Kidney (tissue), 14 donors: ENCODE results near the gene CAMTA1. TPM values are rescaled to one million over a fixed set of nuclear protein-coding genes. Genes with fewer than 3 reads are reported as not detected.

Source experiments
- DNase-seq, 5 donors: peaks; one replicate each; pipeline ENCODE4 v3.0.0-alpha.2; 2013 to 2020
- FAIRE-seq: peaks from 2 replicates; lab custom pipeline; 2012; peaks lifted over from hg19 to GRCh38; lab: Jason Lieb, UNC
- H3K27ac ChIP-seq, 2 donors: one replicate each; pipeline ENCODE4 v1.7.0; 2013; ENCODE audit warnings: low read depth in 2 of 2, low read length in 2 of 2, inconsistent platforms in 1 of 2
- H3K27me3 ChIP-seq: one replicate; pipeline ENCODE4 v1.7.1; 2013; ENCODE audit warnings: low read length, inconsistent platforms; ENCODE audit not compliant: control insufficient read depth, insufficient read depth
- H3K36me3 ChIP-seq, 3 donors: one replicate each; pipeline versions ENCODE4 v1.7.0 to v1.7.1; 2013; ENCODE audit warnings: low read length in 3 of 3, control low read depth in 1 of 3, inconsistent platforms in 1 of 3; ENCODE audit not compliant: insufficient read depth in 3 of 3, control insufficient read depth in 2 of 3
- H3K4me1 ChIP-seq, 3 donors: one replicate each; pipeline versions ENCODE4 v1.7.0 to v1.7.1; 2013; ENCODE audit warnings: low read length in 3 of 3, inconsistent platforms in 1 of 3, low read depth in 1 of 3; ENCODE audit not compliant: control insufficient read depth in 2 of 3, insufficient read depth in 2 of 3
- H3K4me3 ChIP-seq, 3 donors: one replicate each; pipeline versions ENCODE4 v1.7.0 to v1.8.1; 2013; ENCODE audit warnings: low read length in 3 of 3, control low read depth in 1 of 3, inconsistent platforms in 1 of 3
- H3K9ac ChIP-seq, 3 donors: one replicate each; pipeline versions ENCODE4 v1.7.0 to v1.7.1; 2013; ENCODE audit warnings: low read length in 3 of 3, control low read depth in 1 of 3, inconsistent platforms in 1 of 3
- H3K9me3 ChIP-seq, 3 donors: one replicate each; pipeline versions ENCODE4 v1.7.0 to v1.7.1; 2013; ENCODE audit warnings: low read length in 3 of 3, control low read depth in 1 of 3, inconsistent platforms in 1 of 3; ENCODE audit not compliant: control insufficient read depth in 2 of 3, insufficient read depth in 1 of 3
- CTCF ChIP-seq: IDR thresholded peaks from 3 replicates; pipeline ENCODE4 v1.5.1; 2012; ENCODE audit warnings: mild to moderate bottlenecking, moderate library complexity, borderline replicate concordance; ENCODE audit not compliant: insufficient read depth; ENCODE audit errors: extremely low read depth
- intact Hi-C: fragments of 100-400 bp; cut with DNase I; formaldehyde crosslinking; loops from one replicate; pipeline ENCODE4 v1.11.1; 2022
- polyA plus RNA-seq: library from polyadenylated mRNA; stranded (reverse); fragments of 350-450 nt; fragmentation: Illumina TruSeq; extraction: RNeasy Lipid Tissue Mini Kit (QIAGEN cat#74804); gene quantifications from one replicate; pipeline ENCODE4 v1.2.3, GENCODE V29; 2014; ENCODE audit warnings: low read depth, low replicate concordance; ENCODE audit not compliant: insufficient read depth
- total RNA-seq: library from RNA; stranded (reverse); fragmentation: NEBNext Ultra II Directional; extraction: Animal tissue kit (Norgen Biotek cat#: 25700); gene quantifications from one replicate; pipeline ENCODE4 v1.2.1, GENCODE V29; 2021
- donor health status: control.
- donor health status: control.
- donor health status: control.
- donor health status: control.
- donor health status: control.
- donor health status: DM: yes; HTN: yes; CAD: no.
- donor health status: Normal renal cell carcinoma (clear cell type).

Gene CAMTA1
- total and polyA plus RNA-seq, 2 donors from 2014 or later: 79.0 to 170 TPM

- Histone ChIP-seq H3K9ac (no peak overlapping the region), H3K36me3 (no peaks in the 10 kb centered on the region), H3K9me3 (no peaks in the 10 kb centered on the region), H3K4me3 (no peak overlapping the region), H3K27me3 (no peaks in the 10 kb centered on the region), H3K4me1 (no peaks in the 10 kb centered on the region), H3K27ac (no peak overlapping the region)
- FAIRE-seq: no peak
- intact Hi-C loops: no loop called here
- no peak for TF ChIP-seq CTCF
- peak in 2 of 5 donors; percentile 34 to 39 for DNase-seq
Observed at GRCh38 chr1:7584643-7585042, 799.4 kb downstream of the CAMTA1 start.

- H3K27ac ChIP-seq: no peak overlapping the region
- intact Hi-C loops: no loop called here
- DNase-seq: peak in 1 of 5 donors; percentile 49
- H3K27me3 ChIP-seq: no peaks in the 10 kb centered on the region
- FAIRE-seq: no peak
- H3K36me3 ChIP-seq: no peaks in the 10 kb centered on the region
- TF ChIP-seq CTCF: no peak
- no peak overlapping the region for H3K9ac ChIP-seq
- H3K9me3 ChIP-seq: no peaks in the 10 kb centered on the region
- H3K4me3 ChIP-seq: no peak overlapping the region
- no peaks in the 10 kb centered on the region for H3K4me1 ChIP-seq
Observed at GRCh38 chr1:7585216-7585907, 800.1 kb downstream of the CAMTA1 start.

- intact Hi-C loops: no loop called here
- Histone ChIP-seq H3K27ac (no peak overlapping the region), H3K9me3 (no peaks in the 10 kb centered on the region), H3K36me3 (no peaks in the 10 kb centered on the region), H3K4me3 (no peak overlapping the region), H3K9ac (no peak overlapping the region), H3K4me1 (no peaks in the 10 kb centered on the region), H3K27me3 (no peaks in the 10 kb centered on the region)
- TF ChIP-seq CTCF: no peak
- peak in 1 of 5 donors; percentile 48 for DNase-seq
- no peak for FAIRE-seq
Observed at GRCh38 chr1:7586031-7586941, 801.0 kb downstream of the CAMTA1 start.
